GM23338 (cell line): ENCODE measurements around the gene IPP.

Source experiments
- EZH2 ChIP-seq: fragments of 200-600 bp; sonication (generic); IDR thresholded peaks from one replicate; pipeline ENCODE4 v1.8.0; 2017; ENCODE audit warnings: antibody characterized with exemption, mild to moderate bottlenecking, low read depth; ENCODE audit not compliant: unreplicated experiment
- ZNF331 ChIP-seq: fragments of 250-450 bp; sonication (Bioruptor Pico); IDR thresholded peaks from 2 replicates; pipeline ENCODE4 v1.5.0; 2020; ENCODE audit warnings: low read depth, mild to moderate bottlenecking, moderate library complexity
- TF ChIP-seq, protein P1 (sequence below), 2 experiments: fragments of 200-600 bp in 1 of 2; sonication (generic) in 1 of 2; conservative IDR thresholded peaks; 2 replicates each; pipeline versions ENCODE4 v1.5.1 to v1.6.1; 2016 to 2017; ENCODE audit warnings: antibody characterized with exemption in 2 of 2, low read depth in 2 of 2, mild to moderate bottlenecking in 2 of 2, moderate library complexity in 1 of 2

DNA sequence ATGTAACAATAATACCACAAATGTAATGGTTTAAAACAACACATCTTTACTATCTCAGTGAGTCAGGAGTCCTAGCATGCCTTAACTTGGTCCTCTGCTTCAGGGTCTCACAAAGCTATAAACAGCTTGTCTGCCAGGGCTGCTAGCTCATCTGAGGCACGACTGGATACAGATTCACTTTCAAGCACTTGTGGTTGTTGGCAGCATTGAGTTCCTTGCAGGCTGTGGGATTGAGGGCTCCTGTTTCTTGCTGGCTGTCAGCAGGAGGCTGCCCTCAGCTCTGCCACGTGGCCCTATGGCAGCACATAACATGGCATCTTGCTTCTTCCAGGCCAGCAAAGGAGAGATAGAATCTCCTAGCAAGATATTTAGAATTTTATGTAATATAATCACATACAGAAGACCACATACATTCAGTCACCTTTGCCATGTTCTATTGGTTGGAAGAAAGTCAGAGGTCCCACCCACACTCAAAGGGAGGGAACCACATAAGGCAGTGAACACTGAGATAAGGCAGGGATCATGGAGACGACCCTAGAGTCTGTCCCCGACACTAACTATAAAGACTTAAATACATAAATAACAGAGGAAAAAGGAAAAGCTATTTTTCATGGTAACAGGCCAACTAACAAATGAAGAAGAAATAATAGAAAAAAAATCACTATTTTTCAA, 18.9 kb upstream of the IPP start:
- TF ChIP-seq, protein P1, sequence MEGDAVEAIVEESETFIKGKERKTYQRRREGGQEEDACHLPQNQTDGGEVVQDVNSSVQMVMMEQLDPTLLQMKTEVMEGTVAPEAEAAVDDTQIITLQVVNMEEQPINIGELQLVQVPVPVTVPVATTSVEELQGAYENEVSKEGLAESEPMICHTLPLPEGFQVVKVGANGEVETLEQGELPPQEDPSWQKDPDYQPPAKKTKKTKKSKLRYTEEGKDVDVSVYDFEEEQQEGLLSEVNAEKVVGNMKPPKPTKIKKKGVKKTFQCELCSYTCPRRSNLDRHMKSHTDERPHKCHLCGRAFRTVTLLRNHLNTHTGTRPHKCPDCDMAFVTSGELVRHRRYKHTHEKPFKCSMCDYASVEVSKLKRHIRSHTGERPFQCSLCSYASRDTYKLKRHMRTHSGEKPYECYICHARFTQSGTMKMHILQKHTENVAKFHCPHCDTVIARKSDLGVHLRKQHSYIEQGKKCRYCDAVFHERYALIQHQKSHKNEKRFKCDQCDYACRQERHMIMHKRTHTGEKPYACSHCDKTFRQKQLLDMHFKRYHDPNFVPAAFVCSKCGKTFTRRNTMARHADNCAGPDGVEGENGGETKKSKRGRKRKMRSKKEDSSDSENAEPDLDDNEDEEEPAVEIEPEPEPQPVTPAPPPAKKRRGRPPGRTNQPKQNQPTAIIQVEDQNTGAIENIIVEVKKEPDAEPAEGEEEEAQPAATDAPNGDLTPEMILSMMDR (conservative IDR thresholded peaks at IDR 0.05; ENCODE audit: low read depth in 2 of 2), result no peak
- TF ChIP-seq EZH2, result no peak
- TF ChIP-seq ZNF331 (CRISPR knock-in tag), result no peak
